VCaP (cell line): ENCODE measurements around the gene CACNA1A.

ENCODE experiments used
- H3K27ac ChIP-seq: fragments of 450-650 bp; 2 replicates; pipeline ENCODE4 v1.5.1; 2017
- CTCF ChIP-seq: fragments of 450-650 bp; conservative IDR thresholded peaks from 2 replicates; pipeline ENCODE4 v1.5.1; 2017; ENCODE audit warnings: mild to moderate bottlenecking, moderate library complexity

CACNA1A gene

GRCh38 chr19:13492128-13492527 is 14.2 kb downstream of the CACNA1A start:
- H3K27ac ChIP-seq = no peak overlapping the region
- TF ChIP-seq CTCF = no peak

GRCh38 chr19:13487985-13488384 is 18.3 kb downstream of the CACNA1A start:
- no peak overlapping the region for H3K27ac ChIP-seq
- no peak for TF ChIP-seq CTCF

GRCh38 chr19:13484166-13484565 is 22.1 kb downstream of the CACNA1A start:
- H3K27ac ChIP-seq = no peak overlapping the region
- TF ChIP-seq CTCF = no peak

GRCh38 chr19:13483215-13483614 is 23.1 kb downstream of the CACNA1A start:
- no peak overlapping the region for H3K27ac ChIP-seq
- TF ChIP-seq CTCF = no peak

GRCh38 chr19:13478576-13478975 is 27.7 kb downstream of the CACNA1A start:
- no peak for TF ChIP-seq CTCF
- H3K27ac ChIP-seq = no peak overlapping the region

- no peak for TF ChIP-seq CTCF
- no peak overlapping the region for H3K27ac ChIP-seq
Observed at GRCh38 chr19:13476071-13476470, 30.2 kb downstream of the CACNA1A start.

- no peak for TF ChIP-seq CTCF
- H3K27ac ChIP-seq = no peak overlapping the region
Observed at GRCh38 chr19:13475044-13475443, 31.2 kb downstream of the CACNA1A start.

- TF ChIP-seq CTCF = no peak
- H3K27ac ChIP-seq = no peak overlapping the region
Observed at GRCh38 chr19:13466697-13467096, 39.6 kb downstream of the CACNA1A start.
